Measurements from ENCODE around the gene NCSTN.

DNA sequence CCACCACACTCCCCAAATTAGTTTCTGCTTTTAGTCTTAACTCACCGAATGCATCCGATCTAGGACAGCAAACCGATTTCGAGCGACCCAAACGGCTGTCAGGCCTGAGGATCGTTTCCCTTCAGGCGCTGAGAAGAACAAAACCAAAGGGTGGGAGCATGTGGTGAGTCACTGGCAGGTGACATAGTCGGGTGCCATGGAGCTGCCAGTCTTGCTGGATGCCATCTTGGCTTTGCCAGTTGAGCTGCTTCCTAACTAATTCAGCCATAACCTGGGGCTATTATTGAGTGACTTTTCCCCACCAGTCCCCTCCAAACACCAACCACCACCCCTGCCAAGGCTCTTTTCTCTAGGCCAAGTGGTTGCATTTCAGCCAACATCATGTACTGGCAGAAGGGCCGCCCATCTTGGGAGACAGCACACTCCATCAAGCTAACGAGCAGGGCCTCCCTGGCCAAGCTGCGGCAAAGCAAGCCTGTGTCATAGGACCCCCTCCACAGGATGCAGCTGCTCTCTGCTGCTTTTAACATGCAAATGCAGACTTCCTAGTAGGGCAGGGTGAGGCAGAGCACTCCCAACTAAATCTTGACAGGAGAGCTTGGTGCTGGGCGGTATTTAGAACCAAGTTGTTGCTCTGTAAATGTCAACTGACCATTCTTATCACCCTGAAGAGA, 35.9 kb upstream of the NCSTN start:
- TF ChIP-seq EZH2 (IDR thresholded peaks at IDR 0.05; ENCODE audit: borderline replicate concordance, low read depth, low read length, poor library complexity, severe bottlenecking): no peak
- TF ChIP-seq, protein P1, sequence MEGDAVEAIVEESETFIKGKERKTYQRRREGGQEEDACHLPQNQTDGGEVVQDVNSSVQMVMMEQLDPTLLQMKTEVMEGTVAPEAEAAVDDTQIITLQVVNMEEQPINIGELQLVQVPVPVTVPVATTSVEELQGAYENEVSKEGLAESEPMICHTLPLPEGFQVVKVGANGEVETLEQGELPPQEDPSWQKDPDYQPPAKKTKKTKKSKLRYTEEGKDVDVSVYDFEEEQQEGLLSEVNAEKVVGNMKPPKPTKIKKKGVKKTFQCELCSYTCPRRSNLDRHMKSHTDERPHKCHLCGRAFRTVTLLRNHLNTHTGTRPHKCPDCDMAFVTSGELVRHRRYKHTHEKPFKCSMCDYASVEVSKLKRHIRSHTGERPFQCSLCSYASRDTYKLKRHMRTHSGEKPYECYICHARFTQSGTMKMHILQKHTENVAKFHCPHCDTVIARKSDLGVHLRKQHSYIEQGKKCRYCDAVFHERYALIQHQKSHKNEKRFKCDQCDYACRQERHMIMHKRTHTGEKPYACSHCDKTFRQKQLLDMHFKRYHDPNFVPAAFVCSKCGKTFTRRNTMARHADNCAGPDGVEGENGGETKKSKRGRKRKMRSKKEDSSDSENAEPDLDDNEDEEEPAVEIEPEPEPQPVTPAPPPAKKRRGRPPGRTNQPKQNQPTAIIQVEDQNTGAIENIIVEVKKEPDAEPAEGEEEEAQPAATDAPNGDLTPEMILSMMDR (conservative IDR thresholded peaks at IDR 0.05; ENCODE audit: low read depth, low read length): no peak
